Cardiac fibroblast (primary cell): ENCODE data around the gene SPHKAP.

Source experiments
- DNase-seq, 2 donors: peaks; one replicate each; pipeline versions ENCODE4 v3.0.0 to v3.0.0-alpha.2; 2010; ENCODE audit warnings: low read depth in 2 of 2
- H3K4me3 ChIP-seq, 2 donors: replicated peaks in 1 of 2; 1 replicate in 1 of 2; 2 replicates in 1 of 2; pipeline ENCODE4 v1.5.1; 2011; ENCODE audit warnings: low read depth in 2 of 2, low read length in 2 of 2, mild to moderate bottlenecking in 2 of 2, moderate library complexity in 1 of 2
- CTCF ChIP-seq: IDR thresholded peaks from one replicate; pipeline ENCODE4 v1.5.1; 2011; ENCODE audit warnings: low read depth, mild to moderate bottlenecking, low read length, inconsistent platforms

The SPHKAP gene

DNA sequence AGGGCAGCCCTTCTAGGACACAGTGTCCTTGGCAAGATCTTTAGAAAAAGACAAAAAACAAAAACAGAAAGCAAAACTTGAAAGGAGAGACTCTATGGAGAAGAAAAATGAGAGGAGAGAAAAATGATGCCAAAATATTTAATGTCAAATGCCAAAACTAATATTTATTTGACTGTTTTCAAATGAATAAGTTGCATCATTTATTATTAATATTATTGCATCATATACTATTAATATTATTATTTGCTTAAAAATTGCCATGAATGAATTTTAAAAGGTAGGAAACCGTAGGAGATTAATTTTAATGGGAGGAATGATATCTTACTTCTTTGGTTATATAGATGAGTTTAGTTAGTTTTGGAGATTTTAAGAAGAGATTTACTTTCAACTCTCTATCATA lies 165.7 kb downstream of the SPHKAP start:
- TF ChIP-seq CTCF, result no peak
- DNase-seq, result no peak
- no peak overlapping the region for H3K4me3 ChIP-seq

DNA sequence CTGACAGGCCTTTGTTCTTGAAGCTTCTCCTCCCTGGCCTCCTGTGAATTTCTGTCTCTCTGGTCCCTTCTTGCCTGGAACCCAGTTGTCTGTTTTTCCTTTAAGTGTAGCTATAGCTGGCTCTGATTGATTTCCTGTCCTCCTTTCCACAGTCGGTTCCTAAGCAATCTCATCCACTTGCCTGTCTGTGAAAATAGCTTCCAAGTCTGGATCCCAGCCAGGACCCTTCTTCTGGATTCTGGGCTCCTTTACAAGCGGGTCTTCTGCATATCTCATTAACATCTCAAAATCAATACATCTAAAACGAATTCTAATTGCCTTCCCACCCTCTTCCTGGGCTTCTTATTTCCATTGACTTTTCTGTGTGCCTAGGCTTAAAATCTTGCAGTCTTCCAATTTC lies 185.1 kb downstream of the SPHKAP start:
- DNase-seq, result no peak
- TF ChIP-seq CTCF, result no peak
- H3K4me3 ChIP-seq, result no peak overlapping the region

DNA sequence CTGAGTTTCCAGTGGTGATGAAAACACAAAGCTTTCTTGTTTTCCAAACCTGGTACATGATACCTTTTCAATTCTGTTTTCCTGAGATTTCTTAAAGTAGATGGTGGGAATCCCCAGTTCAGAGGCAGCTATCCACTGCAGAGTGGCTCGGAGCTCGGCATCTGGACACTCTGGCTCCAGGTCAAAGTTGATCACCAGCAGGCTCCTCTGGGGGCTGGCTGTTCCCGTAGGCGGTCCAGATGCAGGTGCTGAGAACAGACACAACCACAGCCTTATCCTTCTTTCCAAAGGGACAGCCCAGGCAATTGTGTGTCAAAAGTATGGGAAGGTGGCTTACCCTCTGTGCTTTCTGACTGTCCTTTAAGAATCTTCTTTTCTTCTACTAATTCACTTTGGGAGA lies 190.6 kb downstream of the SPHKAP start:
- no peak overlapping the region for H3K4me3 ChIP-seq
- TF ChIP-seq CTCF, result no peak
- no peak for DNase-seq

GRCh38 chr2:227973241-227973640 lies 208.2 kb downstream of the SPHKAP start:
- H3K4me3 ChIP-seq, result no peak overlapping the region
- TF ChIP-seq CTCF, result no peak
- no peak for DNase-seq

DNA sequence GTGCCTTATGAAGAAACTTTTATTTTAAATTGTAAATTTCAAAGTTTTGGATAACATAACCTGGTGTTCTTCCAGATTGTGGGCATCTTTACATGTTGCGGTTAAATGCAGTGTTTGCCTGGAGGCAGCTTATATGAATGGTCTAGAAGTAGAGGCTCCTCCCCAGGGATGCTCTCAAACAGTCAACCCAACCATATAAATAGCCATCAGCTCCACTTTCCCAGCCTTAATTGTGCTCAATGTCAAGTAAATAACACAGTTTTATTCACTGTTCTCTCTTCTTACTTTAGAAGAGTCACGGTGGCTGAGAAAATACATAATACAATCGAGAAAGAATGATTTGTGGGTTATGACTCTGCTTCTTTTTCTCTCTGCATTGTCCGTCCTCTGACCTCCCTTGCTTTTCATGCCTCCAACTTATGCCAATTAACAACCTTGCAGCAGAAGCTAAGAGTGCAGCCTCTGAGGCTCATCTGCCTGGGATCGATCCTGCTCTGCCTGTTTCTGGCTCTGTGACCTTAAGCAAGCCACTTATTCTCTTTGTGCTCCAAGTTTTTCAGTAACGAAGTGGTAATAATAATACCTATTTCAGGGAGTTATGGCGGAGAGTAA lies 209.8 kb downstream of the SPHKAP start:
- no peak for TF ChIP-seq CTCF
- H3K4me3 ChIP-seq, result no peak overlapping the region
- no peak for DNase-seq

- H3K4me3 ChIP-seq, result no peak overlapping the region
- TF ChIP-seq CTCF, result no peak
- no peak for DNase-seq
Observed at GRCh38 chr2:227960317-227960716, 221.2 kb downstream of the SPHKAP start.

DNA sequence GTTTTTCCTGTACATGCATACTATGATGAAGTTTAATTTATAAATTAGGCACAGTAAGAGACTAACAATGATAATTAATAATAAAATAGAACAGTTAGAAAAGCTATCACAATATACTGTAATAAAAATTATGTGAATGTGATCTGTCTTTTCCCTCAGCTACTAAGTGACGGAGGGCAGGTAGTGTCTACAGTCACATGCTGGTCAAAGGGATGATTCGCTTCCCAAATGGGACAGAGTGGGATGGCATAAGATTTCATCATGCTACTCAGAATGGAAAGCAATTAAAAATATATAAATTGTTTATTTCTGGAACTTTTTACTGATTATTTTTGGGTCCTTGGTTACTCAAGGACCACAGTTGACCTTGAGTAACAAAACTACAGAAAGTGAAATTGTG lies 238.5 kb downstream of the SPHKAP start:
- no peak overlapping the region for H3K4me3 ChIP-seq
- no peak for DNase-seq
- no peak for TF ChIP-seq CTCF
